Activated naive CD8-positive, alpha-beta T cell treated with anti-CD3 and anti-CD28 coated beads for 36 hours (primary cell): Measurements from ENCODE around the gene RAB26. TPM values are rescaled to one million over a fixed set of nuclear protein-coding genes. Genes with fewer than 3 reads are reported as not detected.
"Not testable (repeated sequence)": the region's sequence is repeated elsewhere in the genome, so short reads cannot be mapped to it uniquely, and the experiment has no call there.

Source experiments
- DNase-seq: peaks from one replicate; pipeline ENCODE4 v3.0.0; 2021
- H3K27ac Mint-ChIP-seq: one replicate; pipeline ENCODE4 v1.8.0; 2022; ENCODE audit warnings: mild to moderate bottlenecking, moderate library complexity, mixed read lengths
- H3K27me3 Mint-ChIP-seq: one replicate; pipeline ENCODE4 v1.8.0; 2022; ENCODE audit warnings: mild to moderate bottlenecking, mixed read lengths
- H3K36me3 Mint-ChIP-seq: one replicate; pipeline ENCODE4 v1.8.0; 2021; ENCODE audit warnings: mild to moderate bottlenecking, mixed read lengths
- H3K4me1 Mint-ChIP-seq: one replicate; pipeline ENCODE4 v1.8.0; 2021; ENCODE audit warnings: mixed read lengths
- H3K4me3 Mint-ChIP-seq: one replicate; pipeline ENCODE4 v1.8.0; 2022; ENCODE audit warnings: mild to moderate bottlenecking, moderate library complexity, mixed read lengths
- H3K9me3 Mint-ChIP-seq: one replicate; pipeline ENCODE4 v1.8.0; 2022; ENCODE audit warnings: mixed read lengths
- total RNA-seq, 2 experiments: library from RNA; stranded (reverse); gene quantifications; one replicate each; pipeline ENCODE4 v1.2.3, GENCODE V29; 2021

The RAB26 gene
- total RNA-seq, 2 experiments from 2014 or later: 0.26 to 0.35 TPM

GRCh38 chr16:2196981-2197511 is 48.6 kb downstream of the RAB26 start:
- Mint-ChIP-seq H3K4me3 (peak overlapping the region; percentile 37), H3K27me3 (peaks cover 28% of the 10 kb centered on the region), H3K27ac (no peak overlapping the region), H3K9me3 (no peaks in the 10 kb centered on the region), H3K4me1 (peaks cover 4% of the 10 kb centered on the region), H3K36me3 (no peaks in the 10 kb centered on the region)
- no peak for DNase-seq

GRCh38 chr16:2197765-2198164 is 49.3 kb downstream of the RAB26 start:
- no peaks in the 10 kb centered on the region for H3K9me3 Mint-ChIP-seq
- H3K4me3 Mint-ChIP-seq: peak overlapping the region; percentile 43
- no peak overlapping the region for H3K27ac Mint-ChIP-seq
- peaks cover 28% of the 10 kb centered on the region for H3K27me3 Mint-ChIP-seq
- no peak for DNase-seq
- H3K36me3 Mint-ChIP-seq: no peaks in the 10 kb centered on the region
- peaks cover 4% of the 10 kb centered on the region for H3K4me1 Mint-ChIP-seq

- H3K4me3 Mint-ChIP-seq: peak overlapping the region; percentile 43
- no peak overlapping the region for H3K27ac Mint-ChIP-seq
- peaks cover 28% of the 10 kb centered on the region for H3K27me3 Mint-ChIP-seq
- no peaks in the 10 kb centered on the region for H3K36me3 Mint-ChIP-seq
- no peak for DNase-seq
- H3K4me1 Mint-ChIP-seq: peaks cover 4% of the 10 kb centered on the region
- no peaks in the 10 kb centered on the region for H3K9me3 Mint-ChIP-seq
Observed at GRCh38 chr16:2198283-2198682, 49.9 kb downstream of the RAB26 start.

DNA sequence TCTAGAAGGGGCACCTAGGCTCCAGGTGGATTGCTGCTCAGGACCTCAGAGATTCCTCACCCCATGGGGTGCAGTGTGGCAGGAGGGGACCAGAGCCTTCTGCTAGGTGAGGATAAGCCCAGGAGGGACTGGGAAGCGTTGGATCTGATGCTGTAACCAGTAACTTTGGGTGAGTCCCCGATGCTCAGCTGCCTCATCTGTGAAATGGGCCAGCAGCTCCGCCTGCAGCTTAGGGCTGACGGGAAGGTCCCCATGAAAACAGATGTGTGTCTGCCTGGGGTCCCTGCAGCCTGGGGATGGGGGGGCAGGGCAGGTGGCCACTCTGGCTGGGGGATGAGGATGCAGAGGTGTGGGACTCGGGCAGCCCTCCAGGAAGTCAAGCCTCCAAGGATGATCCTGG is 50.7 kb downstream of the RAB26 start:
- H3K4me1 Mint-ChIP-seq: peaks cover 7% of the 10 kb centered on the region
- DNase-seq: no peak
- H3K27ac Mint-ChIP-seq: no peak overlapping the region
- no peaks in the 10 kb centered on the region for H3K9me3 Mint-ChIP-seq
- H3K36me3 Mint-ChIP-seq: no peaks in the 10 kb centered on the region
- H3K27me3 Mint-ChIP-seq: peaks cover 28% of the 10 kb centered on the region
- H3K4me3 Mint-ChIP-seq: no peak overlapping the region

DNA sequence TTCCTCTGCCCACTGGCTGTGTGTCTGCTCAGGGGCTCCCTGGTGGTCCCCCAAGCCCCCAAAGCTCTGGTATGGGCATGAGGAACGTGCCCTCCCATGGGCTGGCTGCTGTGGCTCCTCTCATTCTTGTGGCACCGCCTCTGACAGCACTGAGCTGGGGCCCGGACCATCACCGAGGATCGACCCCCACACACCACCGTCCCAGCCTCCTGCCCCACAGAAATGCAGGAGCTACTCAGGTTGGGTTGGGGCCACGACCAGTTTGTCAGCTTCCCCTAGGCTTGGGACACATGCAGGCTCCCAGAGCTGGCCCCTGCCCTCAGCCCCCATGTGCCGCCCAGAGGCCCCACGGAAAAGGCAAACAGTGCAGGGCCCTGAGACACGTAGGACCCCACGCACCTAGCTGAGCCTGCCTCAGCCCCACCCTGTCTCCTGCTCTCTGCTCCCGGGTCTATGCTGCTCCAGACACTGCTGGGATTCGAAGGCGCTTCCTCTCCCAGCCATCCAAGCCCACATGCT is 51.3 kb downstream of the RAB26 start:
- Mint-ChIP-seq H3K36me3 (no peaks in the 10 kb centered on the region), H3K27me3 (peaks cover 25% of the 10 kb centered on the region), H3K27ac (no peak overlapping the region), H3K4me1 (peaks cover 10% of the 10 kb centered on the region), H3K4me3 (no peak overlapping the region), H3K9me3 (no peaks in the 10 kb centered on the region)
- no peak for DNase-seq

GRCh38 chr16:2200313-2200712 is 51.9 kb downstream of the RAB26 start:
- Mint-ChIP-seq H3K36me3 (no peaks in the 10 kb centered on the region), H3K4me3 (no peak overlapping the region), H3K9me3 (no peaks in the 10 kb centered on the region), H3K27ac (no peak overlapping the region), H3K4me1 (peaks cover 7% of the 10 kb centered on the region), H3K27me3 (peaks cover 20% of the 10 kb centered on the region)
- DNase-seq: no peak

DNA sequence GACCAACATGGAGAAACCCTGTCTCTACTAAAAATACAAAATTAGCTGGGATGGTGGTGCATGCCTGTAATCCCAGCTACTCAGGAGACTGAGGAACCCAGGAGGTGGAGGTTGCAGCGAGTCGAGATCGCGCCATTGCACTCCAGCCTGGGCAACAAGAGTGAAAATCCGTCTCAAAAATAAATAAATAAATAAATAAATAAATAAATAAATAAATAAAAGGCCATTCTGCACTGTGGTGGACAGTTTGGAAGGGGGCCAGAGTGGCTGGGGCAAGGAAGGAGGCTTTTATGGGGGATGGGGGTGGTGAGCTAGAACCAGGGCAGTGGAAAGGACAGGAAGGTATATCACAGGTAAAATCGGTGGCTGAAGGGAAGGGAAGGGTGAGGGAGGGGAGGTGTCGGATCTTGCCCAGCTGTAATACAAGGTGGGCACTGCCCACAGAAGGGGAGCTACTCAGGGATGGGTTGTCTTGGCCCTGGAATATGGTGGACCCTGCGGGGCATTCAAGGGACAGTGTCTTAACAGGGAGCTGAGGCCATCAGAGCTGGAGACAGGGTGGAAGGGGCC is 54.8 kb downstream of the RAB26 start:
- peaks cover 17% of the 10 kb centered on the region for H3K4me1 Mint-ChIP-seq
- H3K27ac Mint-ChIP-seq, H3K27me3 Mint-ChIP-seq, H3K9me3 Mint-ChIP-seq, DNase-seq: not testable (repeated sequence)
- H3K4me3 Mint-ChIP-seq: peak overlapping the region; percentile 82
- H3K36me3 Mint-ChIP-seq: peaks cover 19% of the 10 kb centered on the region

Other genes starting within 250 kb of the RAB26 start
- not detected for gene HS3ST6, start 230.2 kb upstream of the RAB26 start, total RNA-seq
- gene MSRB1, start 205.4 kb upstream of the RAB26 start, total RNA-seq: 10 to 100 TPM; 21.3 to 22.4 TPM
- gene RPL3L, start 193.9 kb upstream of the RAB26 start, total RNA-seq: not detected
- 100 to 1,000 TPM; 138 to 141 TPM for gene NDUFB10, start 189.1 kb upstream of the RAB26 start, total RNA-seq
- gene RPS2, start 183.8 kb upstream of the RAB26 start, total RNA-seq: 1,000 to 10,000 TPM; 5,183 to 5,266 TPM
- gene RNF151, start 181.8 kb upstream of the RAB26 start, total RNA-seq: not detected
- 10 to 100 TPM; 66.3 to 72.6 TPM for gene TBL3, start 176.6 kb upstream of the RAB26 start, total RNA-seq
- gene NOXO1, start 167.2 kb upstream of the RAB26 start, total RNA-seq: under 1 TPM in 1 of 2 experiments, not detected in 1; 0.35 TPM
- 10 to 100 TPM; 27.3 to 29.5 TPM for gene GFER, start 164.4 kb upstream of the RAB26 start, total RNA-seq
- gene SYNGR3, start 158.7 kb upstream of the RAB26 start, total RNA-seq: 1 to 10 TPM; 2.0 to 3.5 TPM
- 10 to 100 TPM; 98.3 to 99.8 TPM for gene ZNF598, start 138.8 kb upstream of the RAB26 start, total RNA-seq
- gene NPW, start 128.8 kb upstream of the RAB26 start, total RNA-seq: 10 to 100 TPM; 29.1 to 34.2 TPM
- gene NHERF2, start 121.7 kb upstream of the RAB26 start, total RNA-seq: 1 to 10 TPM; 2.4 to 3.7 TPM
- gene NTHL1, start 100.8 kb upstream of the RAB26 start, total RNA-seq: 10 to 100 TPM; 30.6 to 32.0 TPM
- 10 to 100 TPM; 52.3 to 57.5 TPM for gene TSC2, start 100.6 kb upstream of the RAB26 start, total RNA-seq
- 10 to 100 TPM; 52.6 to 54.5 TPM for gene PKD1, start 12.7 kb upstream of the RAB26 start, total RNA-seq
- 10 to 100 TPM; 86.4 to 89.2 TPM for gene TRAF7, start 7.2 kb downstream of the RAB26 start, total RNA-seq
- gene CASKIN1, start 48.0 kb downstream of the RAB26 start, total RNA-seq: 1 to 10 TPM; 1.8 to 3.4 TPM
- 10 to 100 TPM; 89.5 to 92.3 TPM for gene MLST8, start 56.8 kb downstream of the RAB26 start, total RNA-seq
- 1 to 10 TPM; 2.3 to 6.4 TPM for gene BRICD5, start 62.2 kb downstream of the RAB26 start, total RNA-seq
- gene PGP, start 66.2 kb downstream of the RAB26 start, total RNA-seq: 10 to 100 TPM; 24.2 to 24.5 TPM
- 10 to 100 TPM; 23.0 to 24.1 TPM for gene E4F1, start 75.0 kb downstream of the RAB26 start, total RNA-seq
- gene DNASE1L2, start 87.8 kb downstream of the RAB26 start, total RNA-seq: under 1 TPM; 0.87 to 0.92 TPM
- 10 to 100 TPM; 27.5 to 30.0 TPM for gene ECI1, start 103.0 kb downstream of the RAB26 start, total RNA-seq
- 100 to 1,000 TPM; 403 to 415 TPM for gene RNPS1, start 119.5 kb downstream of the RAB26 start, total RNA-seq
- 1 to 10 TPM; 3.5 to 4.0 TPM for gene ABCA3, start 192.1 kb downstream of the RAB26 start, total RNA-seq